Caki2 (cell line): ENCODE results near the gene NRXN3. TPM values are rescaled to one million over a fixed set of nuclear protein-coding genes. Genes with fewer than 3 reads are reported as not detected.

ENCODE experiments used
- DNase-seq: peaks from one replicate; pipeline ENCODE4 v3.0.0-alpha.2; 2015; ENCODE audit warnings: low read depth
- in situ Hi-C: cut with HindIII; loops from 2 replicates; pipeline ENCODE4 v1.10.0; 2016; ENCODE audit warnings: low sequenced_read_pairs, low pct_unique_long_range_greater_than_20kb, mixed read lengths
- total RNA-seq: library from RNA; depleted of rRNA; stranded (reverse); fragments of >200 nt; shearing (Covaris generic); gene quantifications from 2 replicates; pipeline ENCODE4 v1.2.3, GENCODE V29; 2014; ENCODE audit warnings: low replicate concordance

The NRXN3 gene
- total RNA-seq, 1 experiment from 2014 or later, result not detected

DNA sequence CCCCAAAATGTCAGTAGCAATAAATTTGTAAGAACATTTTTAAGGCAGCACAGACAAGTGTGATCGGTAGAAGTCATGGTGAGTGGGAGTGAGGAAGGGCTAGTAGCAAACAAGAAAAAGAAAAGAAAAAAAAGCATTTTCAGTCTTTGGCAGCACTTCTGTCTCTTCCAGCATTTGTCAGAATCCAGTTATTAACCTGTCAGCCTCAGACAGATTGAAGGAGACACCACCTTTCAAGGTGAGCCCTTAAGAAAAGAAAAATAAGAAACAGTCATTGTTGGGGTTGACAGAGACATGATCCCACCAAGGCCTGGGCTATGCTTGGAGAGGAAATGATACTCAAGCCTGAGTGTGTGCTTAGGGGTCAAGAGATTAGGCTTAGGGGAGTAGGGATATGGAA, 947.4 kb downstream of the NRXN3 start:
- in situ Hi-C loops, result no loop called here
- no peak for DNase-seq

DNA sequence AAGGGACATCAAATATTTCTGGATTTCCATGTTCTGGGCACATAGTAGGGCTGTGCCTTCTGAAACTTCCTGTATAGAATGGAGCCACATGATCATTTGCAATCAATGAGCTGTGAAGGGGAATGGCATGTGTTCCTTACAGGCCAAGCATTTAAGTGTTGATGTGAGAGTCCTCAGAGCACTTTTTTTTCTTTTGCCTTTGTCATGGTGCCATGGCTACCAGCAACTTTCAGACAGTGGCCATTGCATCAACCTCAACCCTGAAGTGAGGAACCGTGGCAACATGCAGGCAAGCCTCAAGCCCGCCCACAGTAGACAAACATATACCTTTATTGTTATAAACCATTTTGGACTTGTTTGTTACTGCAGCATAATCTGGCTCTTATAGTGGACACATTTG, 948.1 kb downstream of the NRXN3 start:
- no peak for DNase-seq
- in situ Hi-C loops, result no loop called here

DNA sequence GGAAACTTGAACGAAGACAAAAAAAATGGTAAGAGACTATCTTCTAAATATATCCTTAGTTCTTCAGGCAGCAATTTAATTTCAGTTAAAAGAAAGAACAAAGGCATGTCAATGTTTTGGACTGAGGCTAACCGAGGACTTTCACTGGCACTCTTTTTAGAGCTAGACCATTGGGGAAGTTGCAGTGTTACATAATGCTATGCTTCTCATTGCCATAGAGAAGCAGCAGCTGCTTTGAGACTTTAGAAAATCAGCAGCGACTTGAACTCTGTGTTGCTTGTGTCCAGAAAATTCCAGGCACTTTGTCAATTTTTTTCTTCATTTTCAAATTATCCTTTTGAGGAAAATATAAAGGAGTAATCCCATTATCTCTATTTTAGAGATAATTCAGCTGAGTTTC, 964.2 kb downstream of the NRXN3 start:
- in situ Hi-C loops, result no loop called here
- DNase-seq, result no peak

DNA sequence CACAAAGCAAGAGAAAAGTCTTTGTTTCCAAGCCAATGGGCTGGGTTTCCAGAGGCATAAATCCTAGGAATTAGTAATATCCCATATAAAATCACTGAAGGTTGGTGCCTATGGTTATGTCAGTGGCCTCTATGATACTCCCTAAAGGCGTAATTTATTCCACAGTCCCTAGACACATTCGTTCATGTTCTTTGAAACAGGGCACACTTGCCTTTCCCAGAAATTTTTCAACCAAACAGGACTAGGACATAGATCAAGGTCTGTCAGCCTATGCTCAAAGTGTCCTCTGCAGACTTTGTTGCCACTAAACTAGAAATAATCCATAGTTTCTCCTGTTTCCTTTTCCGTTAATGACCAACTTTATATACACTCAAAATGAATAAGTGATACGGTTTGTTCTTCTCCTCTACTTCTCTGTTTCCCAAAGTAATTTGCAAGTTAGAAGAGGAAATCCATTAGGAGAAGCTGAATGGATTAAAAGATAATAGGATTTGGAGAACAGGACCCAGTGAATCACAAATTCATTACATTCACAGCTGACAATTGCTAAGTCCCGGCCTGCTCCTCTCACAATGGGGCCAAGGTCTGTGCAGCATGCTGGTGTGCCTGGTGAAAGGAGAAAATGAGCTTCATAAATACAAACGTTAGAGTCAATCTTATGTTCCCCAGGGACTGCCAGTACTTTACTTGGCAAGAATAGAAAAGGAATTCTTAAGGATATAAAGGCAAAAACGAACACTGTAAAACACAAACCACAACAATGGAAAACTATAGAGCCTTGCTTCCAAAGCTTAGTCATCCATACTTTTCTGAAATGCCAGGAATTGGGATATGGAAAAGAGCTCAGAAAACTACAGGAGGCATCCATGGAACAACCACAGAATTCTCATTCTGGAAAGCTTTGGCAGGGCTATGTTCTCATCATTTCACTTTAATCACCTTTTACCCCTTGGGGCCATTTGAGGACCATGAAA, 966.2 kb downstream of the NRXN3 start:
- in situ Hi-C loops, result no loop called here

DNA sequence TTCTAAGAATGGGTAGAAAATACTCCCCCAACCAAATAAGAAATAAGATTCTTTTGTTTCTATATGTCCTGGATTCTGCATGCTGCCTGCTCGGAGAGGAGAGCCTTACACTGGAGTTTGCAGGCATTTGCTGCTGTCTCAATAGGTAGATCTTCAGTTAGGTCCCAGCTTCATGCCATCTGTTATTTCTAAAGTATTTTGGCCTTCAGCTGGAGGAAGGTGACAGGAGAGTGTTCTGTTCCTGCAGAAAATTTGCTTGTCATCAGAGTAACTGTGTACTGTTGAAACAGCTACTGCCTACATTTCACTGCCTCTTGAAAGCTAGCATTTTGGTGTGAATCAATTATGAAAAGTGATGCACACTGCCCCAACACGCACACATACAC, 966.9 kb downstream of the NRXN3 start:
- in situ Hi-C loops, result no loop called here
- DNase-seq, result no peak

More for the DNA sequence above, 966.2 kb downstream of the NRXN3 start:
- DNase-seq, result no peak

DNA sequence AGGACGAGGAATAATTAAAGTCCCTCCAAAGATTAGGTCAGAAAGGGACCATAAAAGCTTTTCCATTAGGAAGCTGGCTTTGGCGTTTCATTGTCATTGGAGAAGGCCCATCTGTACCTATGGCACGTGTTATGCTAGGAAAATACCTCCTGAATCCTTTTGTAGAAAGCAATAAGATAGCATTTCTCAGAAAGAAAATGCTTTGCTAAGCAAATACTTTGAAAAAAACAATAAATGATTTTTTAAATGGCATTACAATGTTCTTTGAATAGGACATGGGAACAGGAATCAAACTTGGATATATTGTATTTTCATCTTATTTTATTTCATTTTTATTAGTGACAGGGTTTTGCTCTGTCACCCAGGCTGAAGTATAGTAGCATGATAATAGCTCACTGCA, 967.7 kb downstream of the NRXN3 start:
- no peak for DNase-seq
- in situ Hi-C loops, result no loop called here

DNA sequence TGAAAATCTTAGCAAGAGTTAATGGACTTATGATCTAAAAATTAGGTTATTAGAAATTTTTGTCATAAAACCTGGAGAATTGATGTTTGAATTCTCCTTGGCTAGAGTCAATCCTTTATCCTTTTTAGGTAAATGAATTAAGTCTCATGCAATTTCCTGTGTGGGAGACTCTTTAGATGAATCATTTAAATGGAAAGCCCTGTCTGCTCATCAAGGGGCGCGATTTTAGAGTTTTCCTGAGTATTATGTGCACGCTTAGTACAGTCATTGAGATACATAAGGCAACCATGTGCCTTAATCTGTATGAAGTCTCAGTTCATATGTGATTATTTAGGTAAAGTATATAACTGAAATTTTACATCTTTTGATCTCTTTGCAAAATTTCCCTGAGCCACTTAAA, 974.7 kb downstream of the NRXN3 start:
- in situ Hi-C loops, result no loop called here
- no peak for DNase-seq

DNA sequence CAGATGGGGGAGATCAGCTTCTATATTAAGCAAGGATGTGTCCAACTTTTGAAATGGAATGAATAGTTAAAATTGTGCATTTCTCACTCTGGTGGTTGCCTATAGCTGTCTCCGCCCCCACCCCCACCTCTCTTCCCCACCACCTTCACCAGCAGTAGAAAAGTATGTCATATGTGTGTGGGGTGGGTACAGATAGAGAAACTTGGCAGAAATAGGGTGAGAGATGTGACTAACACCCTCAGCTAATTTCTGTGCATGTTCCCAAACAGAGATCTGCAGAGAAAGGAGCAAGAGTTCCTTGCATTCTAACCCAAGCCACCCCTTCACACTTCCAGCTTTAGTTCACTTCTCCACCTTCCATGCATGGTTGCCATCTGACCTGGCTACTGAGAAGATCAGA, 980.1 kb downstream of the NRXN3 start:
- in situ Hi-C loops, result no loop called here
- no peak for DNase-seq

DNA sequence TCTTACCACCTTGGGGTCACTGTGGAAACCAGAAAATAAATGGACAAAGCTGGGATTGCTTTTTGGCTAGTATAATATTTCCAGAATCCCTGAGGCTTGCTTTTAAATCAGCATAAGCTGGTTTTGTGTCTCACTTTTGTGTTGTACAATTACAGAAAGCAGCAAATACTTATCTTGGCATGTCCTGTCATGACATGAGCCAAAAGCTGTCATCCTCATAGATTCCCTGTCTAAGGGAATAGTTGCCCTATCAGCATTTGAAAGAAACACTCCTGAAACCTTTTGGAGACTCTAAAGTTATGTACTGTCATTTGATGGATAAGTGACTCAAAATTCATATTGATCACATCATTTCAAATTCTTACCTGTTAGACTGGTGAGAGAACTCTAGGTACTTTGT, 987.2 kb downstream of the NRXN3 start:
- in situ Hi-C loops, result no loop called here
- no peak for DNase-seq

DNA sequence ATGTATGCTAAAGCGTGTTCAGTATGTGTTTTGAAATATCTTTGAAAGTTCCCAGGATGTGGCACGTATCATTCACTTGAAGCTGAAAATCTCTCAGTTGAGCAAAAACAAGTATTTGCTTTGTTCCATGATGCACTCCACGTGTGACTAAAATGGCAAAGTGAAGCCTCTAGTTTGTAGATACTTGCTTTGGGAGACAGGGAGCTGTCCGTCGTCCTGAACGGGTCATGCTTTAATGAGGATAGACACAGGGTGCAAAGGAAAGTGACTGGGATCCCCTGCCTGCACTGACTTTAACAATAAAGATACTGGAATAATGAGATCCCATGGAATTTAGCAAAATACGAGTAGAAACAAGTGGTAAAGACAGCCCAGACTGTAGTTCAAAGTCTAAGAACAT, 991.4 kb downstream of the NRXN3 start:
- in situ Hi-C loops, result no loop called here
- DNase-seq, result no peak

DNA sequence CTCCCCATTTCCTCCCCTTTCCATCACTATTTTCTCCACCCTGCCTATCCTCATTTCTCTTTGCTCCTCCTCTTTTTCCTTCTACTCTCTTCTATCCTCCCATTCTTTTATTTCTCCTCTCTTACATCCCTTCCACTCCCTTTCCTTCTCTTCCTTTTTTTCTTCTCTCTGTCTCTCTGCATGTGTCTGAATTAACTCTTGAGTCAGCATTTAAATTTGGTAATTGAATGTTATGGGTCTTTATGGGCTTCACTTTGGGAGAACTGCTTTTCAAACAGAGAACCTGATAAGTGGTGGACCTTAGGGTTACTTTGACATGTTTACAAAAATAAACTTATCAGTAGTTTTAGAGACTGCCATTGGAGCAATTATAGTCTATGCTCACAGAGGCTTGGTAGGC, 992.7 kb downstream of the NRXN3 start:
- no peak for DNase-seq
- in situ Hi-C loops, result no loop called here

DNA sequence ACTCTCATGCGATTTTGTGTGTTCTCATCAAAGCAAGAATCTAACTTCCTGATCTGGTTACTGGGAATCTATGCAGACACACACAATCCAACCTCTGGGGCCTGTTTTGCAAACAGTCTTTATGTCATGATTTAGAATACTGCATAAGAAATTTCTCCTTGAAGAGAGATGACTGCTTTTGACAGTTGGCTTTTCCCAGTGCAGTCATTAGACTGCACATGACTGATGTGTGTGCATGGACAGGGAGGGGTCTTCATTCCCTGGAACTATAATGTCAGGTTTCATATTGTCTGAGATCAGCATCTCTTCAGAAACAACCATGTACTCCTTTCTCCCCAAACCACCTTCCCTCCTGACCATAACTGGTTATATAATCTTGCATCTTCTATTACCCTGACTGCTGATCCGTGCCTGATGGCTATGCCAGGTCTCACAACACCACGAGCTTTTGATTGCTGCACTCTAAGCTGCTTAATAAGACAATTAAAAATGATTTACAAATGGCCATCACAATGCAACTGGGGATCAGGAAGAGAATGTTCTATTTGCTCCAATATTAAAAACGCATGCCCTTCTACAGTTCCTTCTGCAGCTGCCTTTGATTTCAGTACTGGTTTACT, 995.4 kb downstream of the NRXN3 start:
- in situ Hi-C loops, result no loop called here
- no peak for DNase-seq

DNA sequence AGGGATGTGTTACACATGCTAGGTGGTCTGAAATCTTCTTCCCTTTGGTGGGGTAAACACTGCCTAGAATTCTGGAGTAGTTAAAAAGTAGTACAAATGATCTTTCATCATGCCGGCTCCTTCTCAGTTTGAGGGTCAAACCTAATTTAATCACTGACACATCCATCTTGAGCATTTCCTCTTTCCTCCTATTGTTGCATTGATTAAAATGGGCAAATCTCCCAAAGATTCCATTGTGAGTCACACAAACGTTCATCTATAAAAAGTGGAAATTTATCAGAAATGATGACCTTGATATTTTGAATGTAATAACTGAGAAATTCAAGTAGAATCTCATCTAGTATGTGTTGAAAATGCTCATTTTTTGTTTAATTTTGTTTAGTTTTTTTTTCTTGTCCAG, 996.0 kb downstream of the NRXN3 start:
- no peak for DNase-seq
- in situ Hi-C loops, result no loop called here

DNA sequence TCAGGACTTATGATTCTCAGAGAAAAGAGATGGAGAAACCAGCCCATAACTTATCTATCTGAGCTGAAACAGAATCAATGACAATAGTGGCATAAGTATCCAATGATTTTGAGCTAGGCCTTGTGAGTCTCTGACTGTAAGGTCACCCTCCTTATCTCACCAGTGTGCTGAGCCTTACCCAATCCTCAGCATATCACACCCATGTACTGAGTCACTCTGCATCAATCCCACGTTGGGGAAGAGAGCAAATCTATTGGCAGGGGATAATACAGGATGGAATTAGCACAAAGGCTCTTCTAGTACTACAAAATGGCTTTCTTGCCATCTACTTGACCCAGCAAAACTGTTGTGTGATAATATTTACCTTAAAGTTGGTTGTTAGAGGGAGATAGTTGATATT, 997.8 kb downstream of the NRXN3 start:
- in situ Hi-C loops, result no loop called here
- DNase-seq, result no peak

DNA sequence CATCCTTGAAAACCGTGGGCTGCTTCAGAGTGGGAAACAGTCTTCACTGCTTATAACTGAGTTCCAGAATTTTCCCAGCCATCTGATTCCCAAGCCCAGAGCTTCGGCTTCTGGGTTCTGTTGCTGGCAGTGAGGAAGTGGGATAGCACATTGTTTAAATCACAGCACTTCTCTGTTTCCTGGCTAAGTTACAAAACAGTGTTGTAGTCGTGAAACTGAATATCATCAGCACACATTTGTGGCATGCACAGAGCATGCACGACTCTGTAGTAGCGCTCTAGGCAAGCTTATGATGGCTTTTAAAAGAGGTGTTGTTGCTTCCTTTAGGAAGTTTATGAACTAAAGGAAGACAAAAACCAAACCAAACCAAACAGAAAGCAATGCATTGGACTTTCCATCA, 1005.5 kb downstream of the NRXN3 start:
- in situ Hi-C loops, result no loop called here
- DNase-seq, result no peak

DNA sequence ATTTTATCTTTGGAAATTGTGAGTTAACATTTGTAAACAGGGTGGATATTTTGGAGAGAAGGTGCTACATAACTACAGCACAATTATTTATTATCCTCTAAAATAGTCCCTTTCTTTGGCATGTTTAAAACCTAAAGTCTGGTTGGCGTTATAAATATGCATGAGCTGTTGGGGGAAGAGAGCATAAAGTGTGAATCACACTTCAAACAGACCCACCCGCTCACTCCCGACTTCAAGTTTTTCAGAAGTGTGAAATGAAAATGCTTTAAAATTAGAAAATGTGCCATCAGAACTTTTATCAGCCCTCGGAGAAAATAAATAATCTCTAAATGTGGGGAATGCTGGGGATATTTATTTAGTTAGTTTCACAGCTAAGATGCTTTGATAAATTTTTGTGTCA, 1006.9 kb downstream of the NRXN3 start:
- in situ Hi-C loops, result no loop called here
- no peak for DNase-seq

DNA sequence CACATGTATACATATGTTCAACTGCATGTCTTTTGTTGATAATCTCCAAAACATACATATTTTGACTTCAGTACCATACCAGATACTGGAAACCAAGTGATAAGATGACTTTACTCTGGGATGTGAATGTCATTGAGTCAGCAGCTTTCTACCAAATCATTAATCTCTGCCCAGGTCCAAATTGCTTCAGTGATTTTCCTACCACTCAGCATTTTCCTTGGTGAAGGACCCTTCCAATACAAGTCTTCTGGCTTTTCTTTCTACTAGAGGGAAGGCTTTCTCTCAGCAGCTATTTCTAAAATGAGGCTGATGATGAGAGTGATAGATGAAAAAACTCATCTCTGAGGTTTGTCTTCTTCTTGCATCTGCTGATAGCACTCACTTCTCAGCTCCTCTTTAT, 1008.5 kb downstream of the NRXN3 start:
- no peak for DNase-seq
- in situ Hi-C loops, result no loop called here

DNA sequence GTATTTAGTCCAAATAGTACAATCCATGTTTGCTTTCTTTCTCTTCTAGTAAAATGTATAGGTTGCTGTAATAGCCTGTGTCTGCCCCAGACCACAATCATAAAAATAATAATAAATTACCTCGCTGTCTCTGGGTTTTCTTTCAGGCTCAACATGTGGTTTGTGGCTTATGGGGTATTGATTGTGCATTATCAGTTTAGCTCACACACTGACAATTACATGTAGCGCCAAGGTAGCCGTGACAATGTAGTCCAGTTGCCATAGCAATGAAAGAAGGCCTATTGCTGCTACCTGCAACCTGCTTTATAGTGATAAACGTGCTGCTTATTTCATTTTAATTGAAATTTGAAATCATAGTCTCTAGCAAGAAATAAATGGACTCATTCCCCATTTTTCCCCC, 1009.8 kb downstream of the NRXN3 start:
- no peak for DNase-seq
- in situ Hi-C loops, result no loop called here

DNA sequence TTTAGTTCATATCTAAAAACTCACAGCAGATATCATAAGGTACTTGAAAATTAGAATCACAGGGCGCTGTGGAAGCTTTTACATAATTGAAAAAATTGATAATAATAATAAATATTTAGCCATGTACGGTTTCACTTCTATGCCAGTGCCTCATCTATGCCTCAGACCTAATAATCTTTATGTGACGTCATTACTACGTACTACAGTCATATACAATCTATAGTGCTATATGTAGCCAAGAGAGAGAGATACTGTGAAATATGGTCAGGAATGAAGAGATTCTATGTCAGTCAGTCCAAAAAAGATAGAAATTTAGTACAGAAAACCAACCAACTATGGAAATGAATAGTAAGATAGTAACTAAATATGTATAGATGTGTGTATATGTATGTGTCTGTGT, 1010.5 kb downstream of the NRXN3 start:
- DNase-seq, result no peak
- in situ Hi-C loops, result no loop called here

DNA sequence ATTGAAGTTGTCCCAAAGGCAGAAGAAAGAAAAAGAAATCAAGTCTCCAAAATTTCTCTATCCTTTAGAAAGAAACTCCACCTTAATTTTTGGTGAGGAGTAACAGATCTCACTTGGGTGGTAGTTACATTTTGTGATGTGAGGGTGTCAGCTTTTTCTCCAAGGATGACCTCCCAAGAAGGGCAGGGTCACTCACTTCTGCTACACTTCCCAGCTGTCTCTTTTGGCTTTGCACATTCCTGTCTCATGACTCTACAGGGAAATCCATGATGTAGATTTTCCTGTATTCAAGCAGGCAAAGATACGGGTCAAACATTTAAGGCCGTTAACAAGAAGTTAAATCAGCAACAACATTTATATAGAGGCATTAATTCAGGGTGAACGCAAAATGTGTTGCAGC, 1016.4 kb downstream of the NRXN3 start:
- DNase-seq, result no peak
- in situ Hi-C loops, result no loop called here
